Left renal cortex interstitium (tissue), 4 donors: Measurements from ENCODE around the gene YY1. TPM values are rescaled to one million over a fixed set of nuclear protein-coding genes. Genes with fewer than 3 reads are reported as not detected.
"Not testable (repeated sequence)": the region's sequence is repeated elsewhere in the genome, so short reads cannot be mapped to it uniquely, and the experiment has no call there.

Source experiments
- DNase-seq, 4 donors: peaks; one replicate each; pipeline ENCODE4 v3.0.0-alpha.2; 2013; ENCODE audit warnings: low read depth in 4 of 4, low spot score in 2 of 4, missing footprints in 1 of 4
- polyA plus RNA-seq, 4 donors: library from polyadenylated mRNA; unstranded; fragments of 120-200 nt; gene quantifications; one replicate each; pipeline ENCODE4 v1.2.1, GENCODE V29; 2013; ENCODE audit not compliant: insufficient read length in 4 of 4

Gene YY1
- 100 to 1,000 TPM; 119 to 142 (median 131) TPM for polyA plus RNA-seq

- peak in 3 of 4 donors; percentile 93 to 95 (median 93) for DNase-seq
Observed at GRCh38 chr14:100238419-100239210, at the start of gene YY1. Gene YY1 (plus strand): TSS chr14:100239144. CDS start chr14:100239245, 101 bp downstream.

- no peak for DNase-seq
Observed at GRCh38 chr14:100190126-100190525, 48.8 kb upstream of the YY1 start.

DNA sequence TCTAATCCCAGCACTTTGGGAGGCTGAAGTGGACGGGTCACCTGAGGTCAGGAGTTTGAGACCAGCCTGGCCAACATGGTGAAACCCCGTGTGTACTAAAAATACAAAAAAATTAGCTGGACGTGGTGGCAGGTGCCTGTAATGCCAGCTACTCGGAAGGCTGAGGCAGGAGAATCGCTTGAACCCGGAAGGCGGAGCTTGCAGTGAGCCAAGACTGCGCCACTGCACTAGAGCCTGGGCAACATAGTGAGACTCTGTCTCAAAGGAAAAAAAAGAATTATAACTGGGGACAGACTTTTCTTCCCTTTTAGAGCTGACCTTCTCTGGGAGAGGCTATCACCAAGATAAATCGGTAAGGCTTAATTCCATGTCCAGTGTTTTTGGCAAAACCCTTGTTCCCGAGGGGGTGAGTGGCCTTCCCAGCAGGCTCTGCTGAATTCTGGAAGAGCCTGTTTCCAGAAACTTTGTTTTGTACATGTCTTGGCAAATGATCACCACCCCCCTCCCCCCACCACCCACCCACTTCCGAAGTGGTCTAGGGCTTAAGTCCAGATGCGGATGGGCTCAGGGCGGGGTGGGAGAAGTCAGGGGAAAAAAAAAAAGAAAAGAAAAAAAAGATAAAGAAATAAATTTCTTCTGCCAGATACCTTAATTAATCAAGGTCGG is 47.2 kb upstream of the YY1 start:
- no peak for DNase-seq

GRCh38 chr14:100192250-100192671 is 46.7 kb upstream of the YY1 start:
- DNase-seq: peak in 1 of 4 donors; percentile 22

GRCh38 chr14:100192672-100193416 is 46.1 kb upstream of the YY1 start:
- DNase-seq: peak; percentile 89 to 97 (median 96)

DNA sequence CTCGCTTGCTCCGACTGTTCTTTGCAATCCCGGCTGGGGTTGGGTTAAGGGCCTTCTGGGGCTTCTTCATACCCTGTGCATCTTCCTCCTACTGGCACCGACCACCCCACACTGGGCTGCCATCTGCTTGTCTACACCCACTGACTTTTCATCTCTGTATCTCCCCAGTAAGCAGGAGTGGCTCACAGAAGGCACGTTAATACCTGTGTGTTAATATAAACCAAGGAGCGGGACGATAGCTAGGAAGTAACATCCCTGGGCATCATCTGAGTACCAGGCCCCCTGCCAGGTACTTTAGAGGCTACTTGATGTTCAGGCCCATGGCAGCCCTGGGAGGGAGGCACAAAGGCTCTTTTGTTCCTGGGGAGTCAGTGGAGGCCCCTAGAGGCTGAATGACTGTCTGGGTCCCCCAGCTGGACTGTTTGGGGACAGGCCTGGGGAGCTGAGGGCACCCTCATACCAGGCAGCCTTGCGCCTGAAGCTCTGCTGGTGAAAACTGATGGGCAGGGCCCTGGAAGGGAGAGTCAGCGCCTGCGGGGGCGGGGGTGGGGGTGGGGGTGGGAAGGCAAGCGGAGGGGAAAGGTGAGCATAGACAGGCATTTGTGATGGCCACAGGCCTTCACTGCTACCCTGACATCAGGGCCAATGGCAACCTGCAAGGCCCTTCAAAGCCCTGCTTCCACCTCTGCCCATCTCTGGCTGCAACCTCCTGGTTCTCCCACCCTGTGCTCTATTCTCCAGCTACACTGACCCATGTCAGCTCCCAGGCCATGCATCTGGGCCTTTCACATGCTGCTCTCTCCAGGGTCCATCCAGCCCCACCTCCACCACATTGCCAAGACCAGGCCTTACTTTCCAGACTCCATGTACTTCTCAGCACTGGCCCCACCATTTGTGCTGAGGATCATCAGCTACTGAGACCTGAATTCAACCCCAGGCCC is 45.3 kb upstream of the YY1 start:
- DNase-seq: no peak

- no peak for DNase-seq
Observed at GRCh38 chr14:100199240-100199860, 39.6 kb upstream of the YY1 start.

- no peak for DNase-seq
Observed at GRCh38 chr14:100200311-100200710, 38.6 kb upstream of the YY1 start.

GRCh38 chr14:100201701-100202100 is 37.2 kb upstream of the YY1 start:
- DNase-seq: no peak

- DNase-seq: no peak
Observed at GRCh38 chr14:100202712-100203111, 36.2 kb upstream of the YY1 start.

GRCh38 chr14:100203146-100203545 is 35.8 kb upstream of the YY1 start:
- DNase-seq: no peak

- no peak for DNase-seq
Observed at GRCh38 chr14:100203962-100204834, 34.7 kb upstream of the YY1 start.

- not testable (repeated sequence) for DNase-seq
Observed at GRCh38 chr14:100204835-100205167, 34.1 kb upstream of the YY1 start.

DNA sequence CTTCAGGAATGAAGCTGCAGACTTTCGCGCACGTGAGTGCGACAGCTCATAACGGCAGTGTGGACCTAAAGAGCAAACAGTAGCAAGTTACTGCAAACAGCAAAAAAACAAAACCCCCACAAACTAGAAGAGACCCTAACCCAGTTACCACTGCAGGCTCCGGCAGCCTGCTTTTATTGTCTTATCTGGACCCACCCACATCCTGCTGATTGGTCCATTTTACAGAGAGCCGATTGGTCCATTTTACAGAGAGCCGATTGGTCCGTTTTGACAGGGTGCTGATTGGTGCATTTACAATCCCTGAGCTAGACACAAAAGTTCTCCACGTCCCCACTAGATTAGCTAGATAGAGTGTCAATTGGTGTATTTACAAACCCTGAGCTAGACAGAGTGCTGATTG is 31.4 kb upstream of the YY1 start:
- DNase-seq: not testable (repeated sequence)

DNA sequence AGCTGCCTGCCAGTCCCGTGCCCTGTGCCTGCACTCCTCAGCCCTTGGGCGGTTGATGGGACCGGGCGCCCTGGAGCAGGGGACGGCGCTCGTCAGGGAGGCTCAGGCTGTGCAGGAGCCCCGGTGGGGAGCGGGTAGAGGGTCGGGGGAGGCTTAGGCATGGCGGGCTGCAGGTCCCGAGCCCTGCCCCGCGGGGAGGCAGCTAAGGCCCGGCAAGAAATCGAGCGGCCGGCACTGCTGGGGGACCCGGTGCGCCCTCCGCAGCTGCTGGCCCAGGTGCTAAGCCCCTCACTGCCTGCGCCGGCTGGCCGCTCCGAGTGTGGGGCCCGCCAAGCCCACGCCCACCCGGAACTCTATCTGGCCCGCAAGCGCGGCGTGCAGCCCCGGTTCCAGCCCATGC is 30.8 kb upstream of the YY1 start:
- not testable (repeated sequence) for DNase-seq

- no peak for DNase-seq
Observed at GRCh38 chr14:100211366-100211765, 27.6 kb upstream of the YY1 start.

DNA sequence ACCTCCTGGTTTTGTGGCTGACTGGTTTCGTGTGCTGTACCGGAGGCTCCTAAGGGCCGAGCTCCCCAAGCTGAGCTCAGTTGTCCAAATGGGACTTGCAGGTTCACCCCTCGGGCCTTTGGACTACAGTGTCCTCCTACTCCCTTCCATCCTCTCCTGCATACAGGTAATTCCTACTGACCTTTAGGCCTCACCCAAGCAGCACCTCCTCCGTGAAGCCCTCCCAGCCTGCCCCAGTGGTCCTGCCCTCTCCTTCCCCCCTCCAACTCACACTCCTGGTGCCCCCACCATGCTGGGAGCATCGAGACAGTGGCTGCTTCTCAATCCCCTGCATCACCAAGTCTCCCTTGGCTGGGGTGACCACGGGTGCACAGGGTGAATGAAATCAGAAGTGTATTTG is 27.1 kb upstream of the YY1 start:
- DNase-seq: no peak

- DNase-seq: no peak
Observed at GRCh38 chr14:100212476-100213333, 26.2 kb upstream of the YY1 start.
